ENCODE measurements around the gene IER5L. TPM values are rescaled to one million over a fixed set of nuclear protein-coding genes. Genes with fewer than 3 reads are reported as not detected.
"Not testable (repeated sequence)": the region's sequence is repeated elsewhere in the genome, so short reads cannot be mapped to it uniquely, and the experiment has no call there.

The IER5L gene
- total RNA-seq, 2 experiments from 2014 or later, result 2.6 to 2.8 TPM

GRCh38 chr9:129202613-129203555 is 24.8 kb upstream of the IER5L start:
- Mint-ChIP-seq H3K36me3 (ENCODE audit: low read depth) (no peaks in the 10 kb centered on the region), H3K27ac (peak overlapping the region; percentile 31), H3K9me3 (ENCODE audit: low read depth) (no peaks in the 10 kb centered on the region), H3K4me1 (peaks cover 18% of the 10 kb centered on the region), H3K4me3 (peak overlapping the region; percentile 57), H3K27me3 (peaks cover 3% of the 10 kb centered on the region)
- POLR2A ChIA-PET, result no interaction called here
- intact Hi-C loops (cut with DNase I, micrococcal nuclease), result loop anchor here (1.0 to 5.0 kb wide), 7 partner anchors 25 to 439 kb away; partner anchors contain the start of genes ASB6 (in 1 of the 2), IER5L (in 1 of the 2), KYAT1 (in 1 of the 2) and LRRC8A (in 1 of the 2)
- CTCF ChIA-PET, result no interaction called here
- DNase-seq, result peak; percentile 95
- ATAC-seq, result peak; percentile 95

GRCh38 chr9:129201866-129202265 is 23.8 kb upstream of the IER5L start:
- ATAC-seq, result no peak
- H3K27me3 Mint-ChIP-seq, result peaks cover 3% of the 10 kb centered on the region
- POLR2A ChIA-PET, result interaction anchor here (1.3 kb wide), 1 partner anchor 24 kb away, joined by 4 read pairs; the partner anchor contains the start of gene IER5L
- CTCF ChIA-PET, result no interaction called here
- no peak for DNase-seq
- intact Hi-C loops (cut with DNase I, micrococcal nuclease), result loop anchor here (1.0 to 5.0 kb wide), 7 partner anchors 24 to 440 kb away; partner anchors contain the start of genes ASB6 (in 1 of the 2), IER5L (in 1 of the 2), KYAT1 (in 1 of the 2) and LRRC8A (in 1 of the 2)
- no peak overlapping the region for H3K27ac Mint-ChIP-seq
- H3K9me3 Mint-ChIP-seq (ENCODE audit: low read depth), result no peaks in the 10 kb centered on the region
- no peak overlapping the region for H3K4me3 Mint-ChIP-seq
- H3K36me3 Mint-ChIP-seq (ENCODE audit: low read depth), result no peaks in the 10 kb centered on the region
- H3K4me1 Mint-ChIP-seq, result peaks cover 8% of the 10 kb centered on the region

- peaks cover 3% of the 10 kb centered on the region for H3K27me3 Mint-ChIP-seq
- no peak for ATAC-seq
- no peaks in the 10 kb centered on the region for H3K9me3 Mint-ChIP-seq (ENCODE audit: low read depth)
- ChIA-PET CTCF (no interaction called here), POLR2A (interaction anchor here (1.3 kb wide), 1 partner anchor 23 kb away, joined by 4 read pairs; the partner anchor contains the start of gene IER5L)
- no peak overlapping the region for H3K4me3 Mint-ChIP-seq
- no peak for DNase-seq
- H3K27ac Mint-ChIP-seq, result no peak overlapping the region
- peaks cover 3% of the 10 kb centered on the region for H3K4me1 Mint-ChIP-seq
- intact Hi-C loops (cut with DNase I, micrococcal nuclease), result loop anchor here in 1 of 2 experiments (5.0 kb wide), 1 partner anchor 319 kb away; the partner anchor contains the start of genes KYAT1 and LRRC8A
- no peaks in the 10 kb centered on the region for H3K36me3 Mint-ChIP-seq (ENCODE audit: low read depth)
These were observed 23.2 kb upstream of the IER5L start for GRCh38 chr9:129201289-129201688.

GRCh38 chr9:129200255-129200654 is 22.2 kb upstream of the IER5L start:
- Mint-ChIP-seq H3K9me3 (ENCODE audit: low read depth) (no peaks in the 10 kb centered on the region), H3K4me1 (peaks cover 3% of the 10 kb centered on the region), H3K27me3 (peaks cover 3% of the 10 kb centered on the region), H3K36me3 (ENCODE audit: low read depth) (no peaks in the 10 kb centered on the region), H3K27ac (no peak overlapping the region), H3K4me3 (no peak overlapping the region)
- ATAC-seq, result no peak
- ChIA-PET POLR2A (no interaction called here), CTCF (no interaction called here)
- intact Hi-C loops (cut with DNase I, micrococcal nuclease), result loop anchor here in 1 of 2 experiments (5.0 kb wide), 1 partner anchor 318 kb away; the partner anchor contains the start of genes KYAT1 and LRRC8A
- no peak for DNase-seq

- H3K27ac Mint-ChIP-seq, result no peak overlapping the region
- intact Hi-C loops (cut with DNase I, micrococcal nuclease), result no loop called here
- ATAC-seq (no peak), DNase-seq (no peak)
- H3K4me3 Mint-ChIP-seq, result no peak overlapping the region
- peaks cover 7% of the 10 kb centered on the region for H3K27me3 Mint-ChIP-seq
- H3K9me3 Mint-ChIP-seq (ENCODE audit: low read depth), result no peaks in the 10 kb centered on the region
- POLR2A ChIA-PET, result no interaction called here
- CTCF ChIA-PET, result interaction anchor here (0.6 to 0.7 kb wide), 2 partner anchors 155 to 378 kb away, joined by 3 read pairs; no protein-coding TSS in a partner anchor
- no peaks in the 10 kb centered on the region for H3K36me3 Mint-ChIP-seq (ENCODE audit: low read depth)
- peaks cover 3% of the 10 kb centered on the region for H3K4me1 Mint-ChIP-seq
These were observed 21.0 kb upstream of the IER5L start for GRCh38 chr9:129199044-129199435.

- Mint-ChIP-seq H3K9me3 (ENCODE audit: low read depth) (no peaks in the 10 kb centered on the region), H3K27ac (no peak overlapping the region), H3K4me1 (peaks cover 3% of the 10 kb centered on the region), H3K27me3 (peaks cover 7% of the 10 kb centered on the region), H3K4me3 (no peak overlapping the region), H3K36me3 (ENCODE audit: low read depth) (no peaks in the 10 kb centered on the region)
- ATAC-seq (no peak), DNase-seq (no peak)
- intact Hi-C loops (cut with DNase I, micrococcal nuclease), result no loop called here
- ChIA-PET POLR2A (no interaction called here), CTCF (interaction anchor here (0.6 to 0.7 kb wide), 3 partner anchors 24 to 725 kb away, joined by 3 to 4 read pairs (median 3); no protein-coding TSS in a partner anchor)
These were observed 20.4 kb upstream of the IER5L start for GRCh38 chr9:129198319-129199043.

GRCh38 chr9:129197978-129198318 is 19.9 kb upstream of the IER5L start:
- no peaks in the 10 kb centered on the region for H3K9me3 Mint-ChIP-seq (ENCODE audit: low read depth)
- H3K4me1 Mint-ChIP-seq, result peaks cover 3% of the 10 kb centered on the region
- intact Hi-C loops (cut with DNase I, micrococcal nuclease), result no loop called here
- POLR2A ChIA-PET, result no interaction called here
- no peaks in the 10 kb centered on the region for H3K36me3 Mint-ChIP-seq (ENCODE audit: low read depth)
- H3K4me3 Mint-ChIP-seq, result no peak overlapping the region
- H3K27ac Mint-ChIP-seq, result no peak overlapping the region
- no peak for DNase-seq
- peaks cover 7% of the 10 kb centered on the region for H3K27me3 Mint-ChIP-seq
- ATAC-seq, result no peak
- CTCF ChIA-PET, result interaction anchor here (0.6 kb wide), 1 partner anchor 23 kb away, joined by 3 read pairs; no protein-coding TSS in a partner anchor

GRCh38 chr9:129197045-129197444 is 19.0 kb upstream of the IER5L start:
- H3K4me1 Mint-ChIP-seq; DNase-seq; H3K27ac Mint-ChIP-seq; ATAC-seq; H3K36me3 Mint-ChIP-seq (ENCODE audit: low read depth); intact Hi-C loops (cut with DNase I, micrococcal nuclease); H3K9me3 Mint-ChIP-seq (ENCODE audit: low read depth); H3K4me3 Mint-ChIP-seq; H3K27me3 Mint-ChIP-seq; POLR2A ChIA-PET: not testable (repeated sequence)
- CTCF ChIA-PET, result interaction anchor here (0.6 kb wide), 1 partner anchor 21 kb away, joined by 3 read pairs; no protein-coding TSS in a partner anchor

GRCh38 chr9:129195606-129196005 is 17.5 kb upstream of the IER5L start:
- H3K36me3 Mint-ChIP-seq (ENCODE audit: low read depth), result no peaks in the 10 kb centered on the region
- H3K27ac Mint-ChIP-seq, result no peak overlapping the region
- DNase-seq, result no peak
- H3K9me3 Mint-ChIP-seq (ENCODE audit: low read depth), result peaks cover 2% of the 10 kb centered on the region
- no peak overlapping the region for H3K4me3 Mint-ChIP-seq
- H3K4me1 Mint-ChIP-seq, result no peaks in the 10 kb centered on the region
- peaks cover 7% of the 10 kb centered on the region for H3K27me3 Mint-ChIP-seq
- CTCF ChIA-PET, result no interaction called here
- intact Hi-C loops (cut with DNase I, micrococcal nuclease), result no loop called here
- ATAC-seq, result no peak
- POLR2A ChIA-PET, result no interaction called here

- peaks cover 7% of the 10 kb centered on the region for H3K27me3 Mint-ChIP-seq
- ATAC-seq (no peak), DNase-seq (no peak)
- no peaks in the 10 kb centered on the region for H3K36me3 Mint-ChIP-seq (ENCODE audit: low read depth)
- peaks cover 2% of the 10 kb centered on the region for H3K9me3 Mint-ChIP-seq (ENCODE audit: low read depth)
- no peak overlapping the region for H3K4me3 Mint-ChIP-seq
- ChIA-PET CTCF (interaction anchor here (0.8 to 0.9 kb wide), 2 partner anchors 10 to 51 kb away, joined by 3 read pairs; no protein-coding TSS in a partner anchor), POLR2A (no interaction called here)
- H3K4me1 Mint-ChIP-seq, result no peaks in the 10 kb centered on the region
- H3K27ac Mint-ChIP-seq, result no peak overlapping the region
- intact Hi-C loops (cut with DNase I, micrococcal nuclease), result no loop called here
These were observed 16.2 kb upstream of the IER5L start for GRCh38 chr9:129194221-129194620.

- Mint-ChIP-seq H3K27me3 (peaks cover 7% of the 10 kb centered on the region), H3K36me3 (ENCODE audit: low read depth) (no peaks in the 10 kb centered on the region), H3K9me3 (ENCODE audit: low read depth) (peaks cover 2% of the 10 kb centered on the region), H3K4me3 (no peak overlapping the region), H3K4me1 (no peaks in the 10 kb centered on the region), H3K27ac (no peak overlapping the region)
- DNase-seq (no peak), ATAC-seq (no peak)
- intact Hi-C loops (cut with DNase I, micrococcal nuclease), result no loop called here
- ChIA-PET CTCF (interaction anchor here (0.8 to 0.9 kb wide), 2 partner anchors 9 to 50 kb away, joined by 3 read pairs; no protein-coding TSS in a partner anchor), POLR2A (no interaction called here)
These were observed 15.6 kb upstream of the IER5L start for GRCh38 chr9:129193655-129194054.

All from activated CD4-positive, alpha-beta T cell treated with anti-CD3 and anti-CD28 coated beads for 36 hours (primary cell).